Effector memory CD4-positive, alpha-beta T cell (primary cell): ENCODE measurements around the gene IFITM10.

Source experiments
- DNase-seq, 3 donors: peaks; one replicate each; pipeline ENCODE4 v3.0.0-alpha.2; 2020
- H3K27ac ChIP-seq: 2 replicates; pipeline ENCODE4 v1.7.0; 2013; ENCODE audit warnings: mild to moderate bottlenecking, low read length, moderate library complexity; ENCODE audit not compliant: insufficient read depth, poor library complexity, severe bottlenecking
- H3K27me3 ChIP-seq: replicated peaks from 2 replicates; pipeline ENCODE4 v1.7.0; 2013; ENCODE audit warnings: mild to moderate bottlenecking, low read length; ENCODE audit not compliant: insufficient read depth, control insufficient read depth, poor library complexity, severe bottlenecking
- H3K36me3 ChIP-seq: 2 replicates; pipeline ENCODE4 v1.7.0; 2013; ENCODE audit warnings: mild to moderate bottlenecking, low read length, moderate library complexity; ENCODE audit not compliant: control insufficient read depth, insufficient read depth
- H3K4me1 ChIP-seq: 2 replicates; pipeline ENCODE4 v1.7.0; 2013; ENCODE audit warnings: low read length, mild to moderate bottlenecking; ENCODE audit not compliant: control insufficient read depth, insufficient read depth, poor library complexity, severe bottlenecking
- H3K4me3 ChIP-seq: 2 replicates; pipeline ENCODE4 v1.7.0; 2013; ENCODE audit warnings: low read length, low read depth, mild to moderate bottlenecking; ENCODE audit not compliant: insufficient read depth, poor library complexity, severe bottlenecking
- H3K9me3 ChIP-seq: 2 replicates; pipeline ENCODE4 v1.7.0; 2013; ENCODE audit warnings: mild to moderate bottlenecking, low read length, moderate library complexity; ENCODE audit not compliant: control insufficient read depth

The IFITM10 gene

DNA sequence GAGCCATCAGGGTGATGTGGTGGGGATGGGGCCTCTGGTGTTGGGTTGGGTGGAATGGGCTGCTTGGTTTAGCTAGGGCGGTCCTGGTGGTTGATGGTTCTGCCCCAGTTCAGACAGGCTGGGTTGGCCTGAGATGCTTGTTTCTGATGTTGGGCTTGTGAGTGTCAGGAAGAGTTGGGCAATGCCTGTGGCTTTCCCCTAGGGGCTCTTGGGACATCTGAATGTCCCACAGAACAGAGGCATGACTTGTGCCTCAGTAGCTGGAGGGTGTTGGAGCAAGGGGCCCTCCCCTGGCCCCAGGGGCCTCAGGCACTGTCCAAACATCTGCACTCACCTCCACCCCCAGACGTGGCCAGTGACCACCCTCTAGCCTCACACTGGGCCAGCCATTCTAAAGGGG is 27.3 kb upstream of the IFITM10 start:
- Histone ChIP-seq H3K4me3 (no peak overlapping the region), H3K27ac (no peak overlapping the region), H3K36me3 (no peaks in the 10 kb centered on the region), H3K9me3 (no peaks in the 10 kb centered on the region), H3K27me3 (no peaks in the 10 kb centered on the region), H3K4me1 (peaks cover 1% of the 10 kb centered on the region)
- DNase-seq, result no peak

DNA sequence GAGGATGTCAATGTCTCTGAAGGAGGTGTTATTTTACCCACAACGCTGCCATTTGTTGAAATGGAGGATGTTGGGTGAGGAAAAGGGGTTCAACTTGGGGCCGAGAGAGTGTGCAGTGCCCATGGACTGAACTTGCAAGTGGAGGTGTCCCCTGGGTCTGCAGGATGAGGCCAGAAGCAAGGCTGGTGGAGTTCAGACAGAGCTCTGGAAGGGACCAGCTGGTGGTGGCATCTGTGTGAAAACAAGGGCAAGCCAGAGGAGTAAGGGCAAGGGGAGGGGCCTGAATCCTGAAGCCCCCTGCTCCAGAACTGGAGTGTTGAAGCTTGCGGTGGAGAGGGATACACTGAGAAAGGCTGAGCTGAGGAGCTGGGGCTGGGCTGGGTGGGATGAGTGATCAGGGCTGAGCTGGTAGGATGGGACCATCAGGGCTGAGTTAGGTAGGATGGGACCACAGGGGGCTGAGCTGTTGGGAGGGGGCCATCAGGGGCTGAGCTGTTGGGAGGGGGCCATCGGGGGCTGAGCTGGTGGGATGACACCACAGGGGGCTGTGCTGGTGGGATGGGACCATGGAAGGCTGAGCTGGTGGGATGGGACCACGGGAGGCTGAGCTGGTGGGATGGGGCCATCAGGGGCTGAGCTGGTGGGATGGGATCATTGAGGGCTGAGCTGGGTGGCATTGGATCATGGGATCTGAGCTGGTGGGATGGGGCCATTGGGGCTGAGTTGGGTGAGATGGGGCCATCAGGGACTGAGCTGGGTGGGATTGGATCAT is 26.7 kb upstream of the IFITM10 start:
- Histone ChIP-seq H3K4me3 (no peak overlapping the region), H3K36me3 (no peaks in the 10 kb centered on the region), H3K27me3 (no peaks in the 10 kb centered on the region), H3K9me3 (no peaks in the 10 kb centered on the region), H3K4me1 (peaks cover 7% of the 10 kb centered on the region), H3K27ac (no peak overlapping the region)
- DNase-seq, result no peak

DNA sequence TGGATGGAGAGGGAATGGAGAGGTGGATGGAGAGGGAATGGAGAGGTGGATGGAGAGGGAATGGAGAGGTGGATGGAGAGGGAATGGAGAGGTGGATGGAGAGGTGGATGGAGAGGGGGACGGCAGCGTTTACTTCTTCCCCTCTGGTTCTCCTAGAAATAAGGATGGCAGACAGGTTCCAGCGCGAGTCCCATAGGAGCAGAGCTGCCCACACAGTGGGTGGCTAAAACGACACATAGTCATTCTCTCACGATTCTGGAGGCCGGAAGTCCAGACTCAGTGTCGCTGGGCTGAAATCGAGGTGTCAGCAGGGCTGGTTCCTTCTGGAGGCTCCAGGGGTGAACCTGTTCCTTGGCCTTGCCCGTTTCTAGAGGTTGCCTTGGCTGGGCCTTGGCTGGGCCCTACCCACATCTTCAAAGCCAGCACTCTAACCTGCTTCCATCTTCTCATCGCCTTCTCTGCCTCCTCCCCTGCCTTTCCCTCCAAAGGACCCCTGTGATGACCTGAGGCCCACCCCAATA is 26.0 kb upstream of the IFITM10 start:
- Histone ChIP-seq H3K36me3 (no peaks in the 10 kb centered on the region), H3K9me3 (no peaks in the 10 kb centered on the region), H3K4me1 (peaks cover 10% of the 10 kb centered on the region), H3K27me3 (no peaks in the 10 kb centered on the region), H3K27ac (no peak overlapping the region), H3K4me3 (no peak overlapping the region)
- no peak for DNase-seq

DNA sequence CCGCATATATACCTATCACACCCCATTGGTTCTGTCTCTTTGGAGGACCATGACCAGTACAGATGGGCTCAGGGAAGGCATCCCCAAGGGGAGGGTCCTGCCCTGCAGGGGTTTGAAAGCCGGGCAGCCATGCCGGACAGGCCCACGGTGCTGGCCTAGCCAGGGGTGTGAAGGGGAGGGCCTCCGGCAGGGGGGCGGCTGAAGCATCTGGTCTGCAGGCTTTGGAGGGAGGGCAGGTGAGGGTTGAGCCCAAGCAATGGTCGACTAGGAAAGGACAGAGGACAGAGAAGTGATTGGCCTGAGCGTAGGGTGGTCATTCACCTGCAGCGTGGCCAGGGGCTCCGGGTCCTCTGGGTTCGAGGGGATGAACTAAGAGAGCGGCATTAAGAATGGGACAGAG is 24.5 kb upstream of the IFITM10 start:
- peaks cover 10% of the 10 kb centered on the region for H3K4me1 ChIP-seq
- H3K9me3 ChIP-seq, result no peaks in the 10 kb centered on the region
- no peak overlapping the region for H3K4me3 ChIP-seq
- H3K36me3 ChIP-seq, result no peaks in the 10 kb centered on the region
- H3K27ac ChIP-seq, result no peak overlapping the region
- DNase-seq, result no peak
- no peaks in the 10 kb centered on the region for H3K27me3 ChIP-seq

DNA sequence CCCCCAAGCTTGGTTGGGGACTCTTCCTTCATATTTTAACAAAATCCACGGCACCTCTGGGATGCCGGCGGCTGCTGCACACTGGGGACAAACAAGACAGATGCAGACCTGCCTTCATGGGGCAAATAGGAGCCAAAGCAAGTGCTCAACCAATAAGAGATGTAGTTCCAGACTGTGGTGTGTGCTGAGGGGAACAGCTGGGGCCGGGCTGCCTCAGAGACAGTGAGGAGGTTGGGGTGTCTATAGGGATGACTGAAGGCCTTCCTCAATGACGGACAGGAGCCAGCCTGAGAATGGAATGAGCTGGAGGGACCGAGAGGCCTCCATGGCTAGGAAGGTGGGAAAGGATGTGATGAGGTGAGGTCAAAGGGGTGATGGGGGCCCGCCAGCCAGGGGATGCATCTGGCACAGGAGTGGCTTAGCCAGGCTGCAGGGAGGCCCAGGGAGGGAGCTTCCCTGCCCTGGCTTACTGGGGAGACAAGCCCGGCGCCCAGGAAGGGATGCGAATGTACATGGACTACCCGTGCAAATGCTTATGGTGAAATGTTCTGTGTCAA is 23.7 kb upstream of the IFITM10 start:
- H3K9me3 ChIP-seq, result no peaks in the 10 kb centered on the region
- no peaks in the 10 kb centered on the region for H3K27me3 ChIP-seq
- DNase-seq, result no peak
- H3K4me1 ChIP-seq, result peaks cover 10% of the 10 kb centered on the region
- H3K27ac ChIP-seq, result no peak overlapping the region
- no peak overlapping the region for H3K4me3 ChIP-seq
- H3K36me3 ChIP-seq, result no peaks in the 10 kb centered on the region

DNA sequence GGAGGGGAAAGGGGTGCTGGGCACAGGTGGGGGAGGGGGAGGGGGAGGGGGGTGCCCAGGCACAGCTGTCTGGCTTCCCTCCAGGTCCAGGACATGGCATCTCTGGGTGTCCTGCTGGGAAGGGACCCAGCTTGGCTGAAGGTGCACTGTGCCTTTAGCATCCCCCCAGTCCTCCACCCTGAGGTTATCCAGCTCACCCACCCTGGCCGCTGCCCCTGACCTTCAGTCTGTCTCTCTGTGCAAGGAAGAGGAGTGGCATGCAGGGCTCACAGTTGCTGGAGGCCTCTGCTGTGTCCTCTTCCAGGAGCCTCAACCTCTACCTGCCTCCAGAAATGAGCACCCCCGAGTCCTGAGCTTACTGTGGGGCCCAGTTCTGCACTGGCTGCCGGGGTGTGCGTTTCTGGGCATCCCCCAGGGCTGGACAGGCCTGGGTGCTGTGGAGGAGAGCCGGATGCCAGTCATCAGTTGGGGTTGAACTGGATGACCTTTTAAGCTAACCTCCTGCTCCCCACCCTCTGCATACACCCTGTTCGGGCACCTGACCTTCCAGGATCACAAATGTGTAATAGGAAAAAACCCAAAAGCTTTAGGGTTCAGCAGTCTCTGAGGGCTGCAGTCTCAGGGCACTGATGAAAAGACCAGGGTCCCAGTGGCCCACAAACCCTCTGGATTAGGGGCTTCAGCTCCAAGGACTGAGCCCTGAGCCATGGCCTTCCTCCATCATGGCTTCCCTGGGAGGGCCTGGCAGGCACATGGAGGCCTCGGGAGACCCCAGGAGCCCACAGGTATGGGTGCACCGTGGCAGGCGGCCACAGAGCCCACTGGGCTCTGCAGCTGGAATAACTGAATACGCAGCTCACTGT is 23.0 kb upstream of the IFITM10 start:
- no peak overlapping the region for H3K4me3 ChIP-seq
- H3K4me1 ChIP-seq, result peaks cover 10% of the 10 kb centered on the region
- H3K9me3 ChIP-seq, result no peaks in the 10 kb centered on the region
- DNase-seq, result no peak
- H3K36me3 ChIP-seq, result no peaks in the 10 kb centered on the region
- no peak overlapping the region for H3K27ac ChIP-seq
- H3K27me3 ChIP-seq, result no peaks in the 10 kb centered on the region

DNA sequence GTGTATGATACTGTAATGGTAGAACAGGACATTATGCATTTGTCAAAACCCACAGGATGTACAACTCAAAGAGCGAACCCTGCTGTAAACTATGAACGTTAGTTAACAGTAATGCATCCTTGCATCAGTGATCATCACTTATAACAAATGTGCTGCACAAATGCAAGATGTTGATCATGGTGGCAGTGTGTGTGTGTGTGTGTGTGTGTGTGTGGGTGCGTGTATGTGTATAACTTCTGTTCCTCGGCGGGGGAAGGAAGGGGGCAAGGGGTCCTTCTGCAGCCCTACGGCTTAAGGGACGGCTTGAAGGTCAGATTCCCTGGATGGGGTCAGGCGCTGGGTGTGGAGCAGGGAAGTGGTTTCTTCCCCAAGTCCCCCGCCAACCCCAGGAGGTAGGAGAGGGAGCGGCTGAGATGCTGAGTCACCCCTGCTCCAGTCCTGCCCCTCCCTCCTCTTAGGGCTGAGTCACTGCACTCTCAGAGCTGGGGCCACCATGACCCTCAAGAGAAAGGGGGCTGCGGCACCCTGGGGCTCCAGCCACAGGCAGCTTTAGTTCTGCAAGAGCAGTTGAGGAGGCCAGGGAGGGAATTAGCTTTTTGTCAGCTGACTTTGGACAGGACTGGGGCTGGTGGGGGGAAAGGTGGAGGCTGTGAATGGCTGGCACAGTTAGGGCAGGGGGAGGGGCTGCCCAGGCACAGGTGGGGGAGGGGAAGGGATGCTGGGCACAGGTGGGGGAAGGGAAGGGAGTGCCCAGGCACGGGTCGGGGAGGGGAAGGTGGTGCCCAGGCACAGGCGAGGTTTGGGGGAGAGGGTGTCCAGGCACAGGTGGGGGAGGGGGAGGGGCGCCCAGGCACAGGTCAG is 22.1 kb upstream of the IFITM10 start:
- Histone ChIP-seq H3K36me3 (no peaks in the 10 kb centered on the region), H3K27me3 (no peaks in the 10 kb centered on the region), H3K27ac (no peak overlapping the region), H3K4me1 (peaks cover 10% of the 10 kb centered on the region), H3K4me3 (peak overlapping the region; percentile 6), H3K9me3 (no peaks in the 10 kb centered on the region)
- DNase-seq, result peak in 2 of 3 donors; percentile 12 to 26

DNA sequence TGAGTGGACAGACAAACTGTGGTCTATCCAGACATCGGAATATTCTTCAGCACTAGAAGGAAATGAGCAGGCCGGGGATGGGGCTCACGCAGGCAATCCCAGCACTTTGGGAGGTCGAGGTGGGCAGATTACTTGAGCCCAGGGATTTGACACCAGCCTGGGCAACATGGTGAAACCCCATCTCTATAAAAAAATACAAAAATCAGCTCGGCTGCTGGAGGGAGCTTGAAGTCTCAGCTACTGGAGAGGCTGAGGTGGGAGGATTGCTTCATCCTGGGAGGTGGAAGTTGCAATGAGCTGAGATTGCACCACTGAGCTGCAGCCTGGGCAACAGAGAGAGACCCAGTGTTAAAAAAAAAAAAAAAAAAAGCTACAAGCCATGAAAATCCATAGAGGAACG is 21.3 kb upstream of the IFITM10 start:
- H3K27me3 ChIP-seq, result no peaks in the 10 kb centered on the region
- no peaks in the 10 kb centered on the region for H3K9me3 ChIP-seq
- H3K4me3 ChIP-seq, result no peak overlapping the region
- no peaks in the 10 kb centered on the region for H3K36me3 ChIP-seq
- peaks cover 10% of the 10 kb centered on the region for H3K4me1 ChIP-seq
- H3K27ac ChIP-seq, result no peak overlapping the region
- DNase-seq, result no peak

DNA sequence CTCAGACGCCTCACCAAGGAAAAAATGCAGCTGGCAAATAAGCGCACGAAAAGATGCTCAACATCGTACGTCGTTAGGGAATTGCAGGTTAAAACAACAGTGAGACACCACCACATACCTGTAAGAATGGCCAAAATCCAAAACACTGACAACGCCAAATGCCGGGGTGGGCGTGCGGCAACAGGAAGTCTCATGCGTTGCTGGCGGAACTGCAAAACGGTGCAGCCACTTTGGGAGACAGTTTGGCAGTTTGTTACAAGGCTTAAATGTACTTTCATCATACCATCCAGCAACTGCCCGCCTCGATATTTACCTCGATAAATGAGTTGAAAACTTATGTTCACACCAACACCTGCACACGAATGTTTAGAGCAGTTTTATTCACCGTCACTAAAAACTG is 20.9 kb upstream of the IFITM10 start:
- Histone ChIP-seq H3K9me3 (no peaks in the 10 kb centered on the region), H3K27ac (no peak overlapping the region), H3K27me3 (no peaks in the 10 kb centered on the region), H3K4me1 (peaks cover 10% of the 10 kb centered on the region), H3K4me3 (no peak overlapping the region), H3K36me3 (no peaks in the 10 kb centered on the region)
- no peak for DNase-seq
